Measurements from ENCODE around the gene GOPC.

- no peak for TF ChIP-seq CTCF (IDR thresholded peaks at IDR 0.05)
- no peak for TF ChIP-seq POLR2A (IDR thresholded peaks at IDR 0.05)
These were observed 26.9 kb upstream of the GOPC start for GRCh38 chr6:117629119-117629660.
